ENCODE data around the gene NMRAL1.

The NMRAL1 gene

DNA sequence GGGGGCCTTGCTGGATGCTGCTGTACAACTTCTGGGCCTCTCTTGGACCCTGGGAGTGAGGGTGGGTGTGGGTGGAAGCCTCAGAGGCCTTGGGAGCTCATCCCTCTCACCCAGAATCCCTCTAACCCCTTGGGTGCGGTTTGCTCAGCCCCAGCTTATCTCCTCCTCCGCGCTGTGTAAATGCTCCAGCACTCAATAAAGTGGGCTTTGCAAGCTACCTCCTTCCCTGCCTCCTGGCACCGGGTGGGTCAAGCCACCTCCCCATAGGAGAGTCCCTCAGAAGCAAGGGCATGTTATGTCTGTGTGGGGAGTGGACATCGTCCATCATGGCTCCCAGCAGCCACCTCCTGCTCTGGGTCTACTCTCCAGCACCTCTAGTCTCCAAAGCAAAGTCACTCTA is 35.7 kb upstream of the NMRAL1 start:
- H3K36me3 Mint-ChIP-seq: peaks cover 83% of the 10 kb centered on the region
- no peak overlapping the region for H3K4me3 Mint-ChIP-seq
- no peak for DNase-seq (ENCODE audit: low spot score in 2 of 2)
- ATAC-seq: no peak
- peaks cover 65% of the 10 kb centered on the region for H3K4me1 Mint-ChIP-seq
- peak overlapping the region; percentile 96 for H3K27ac Mint-ChIP-seq
- no peaks in the 10 kb centered on the region for H3K9me3 Mint-ChIP-seq

DNA sequence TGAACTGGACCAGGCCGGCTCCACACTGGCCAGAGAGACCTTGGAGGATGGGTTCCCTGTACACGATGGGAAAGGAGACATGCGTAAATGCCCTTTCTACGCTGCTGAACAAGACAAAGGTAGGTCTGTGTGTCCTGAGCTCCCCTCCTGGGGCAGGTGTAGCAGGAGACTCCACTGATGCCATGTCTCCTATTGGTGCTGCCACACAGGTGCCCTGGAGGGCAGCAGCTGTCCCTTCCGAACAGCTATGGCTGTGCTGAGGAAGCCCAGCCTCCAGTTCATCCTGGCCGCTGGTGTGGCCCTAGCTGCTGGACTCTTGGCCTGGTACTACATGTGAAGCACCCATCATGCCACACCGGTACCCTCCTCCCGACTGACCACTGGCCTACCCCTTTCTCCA is 35.0 kb upstream of the NMRAL1 start:
- DNase-seq (ENCODE audit: low spot score in 2 of 2) (no peak), ATAC-seq (no peak)
- Mint-ChIP-seq H3K27ac (peak overlapping the region; percentile 96), H3K36me3 (peaks cover 87% of the 10 kb centered on the region), H3K9me3 (no peaks in the 10 kb centered on the region), H3K4me3 (no peak overlapping the region), H3K4me1 (peaks cover 63% of the 10 kb centered on the region)

DNA sequence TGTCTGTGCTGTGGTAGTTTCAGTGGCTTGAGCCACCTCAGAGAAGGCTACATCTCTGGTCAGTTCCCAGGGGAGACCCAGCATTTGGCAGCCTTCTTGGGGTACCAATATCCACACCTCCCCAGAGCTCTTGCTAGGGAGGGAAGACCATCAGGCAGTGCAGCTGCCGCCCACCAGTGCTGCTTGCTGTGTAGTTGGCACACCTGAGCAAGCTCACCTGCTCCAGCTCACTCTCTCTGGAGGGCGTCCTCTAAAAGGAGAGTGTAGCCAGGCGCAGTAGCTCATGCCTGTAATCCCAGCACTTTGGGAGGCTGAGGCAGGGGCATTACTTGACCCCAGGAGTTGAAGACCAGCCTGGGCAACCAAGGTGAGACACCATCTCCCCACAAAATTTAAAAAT is 34.4 kb upstream of the NMRAL1 start:
- Mint-ChIP-seq H3K9me3 (no peaks in the 10 kb centered on the region), H3K27ac (peak overlapping the region; percentile 91), H3K4me1 (peaks cover 60% of the 10 kb centered on the region), H3K36me3 (peaks cover 87% of the 10 kb centered on the region), H3K4me3 (no peak overlapping the region)
- ATAC-seq: no peak
- no peak for DNase-seq (ENCODE audit: low spot score in 2 of 2)

DNA sequence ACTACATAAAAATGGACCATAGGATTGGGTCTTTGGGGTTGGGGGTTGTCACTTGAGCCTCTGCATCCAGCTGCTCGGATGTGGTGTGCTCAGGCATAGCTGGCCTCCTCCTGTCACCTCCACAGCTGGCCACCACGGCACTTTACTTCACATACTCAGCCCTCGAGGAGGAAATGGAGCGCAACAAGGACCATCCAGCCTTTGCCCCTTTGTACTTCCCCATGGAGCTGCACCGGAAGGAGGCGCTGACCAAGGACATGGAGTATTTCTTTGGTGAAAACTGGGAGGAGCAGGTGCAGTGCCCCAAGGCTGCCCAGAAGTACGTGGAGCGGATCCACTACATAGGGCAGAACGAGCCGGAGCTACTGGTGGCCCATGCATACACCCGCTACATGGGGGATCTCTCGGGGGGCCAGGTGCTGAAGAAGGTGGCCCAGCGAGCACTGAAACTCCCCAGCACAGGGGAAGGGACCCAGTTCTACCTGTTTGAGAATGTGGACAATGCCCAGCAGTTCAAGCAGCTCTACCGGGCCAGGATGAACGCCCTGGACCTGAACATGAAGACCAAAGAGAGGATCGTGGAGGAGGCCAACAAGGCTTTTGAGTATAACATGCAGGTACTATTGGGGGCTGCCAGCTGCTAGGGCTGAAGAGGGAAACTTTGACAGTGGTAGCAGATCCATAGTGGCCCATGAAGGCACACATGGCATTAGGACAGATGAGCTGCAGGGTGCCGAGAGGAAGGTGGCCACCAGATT is 33.3 kb upstream of the NMRAL1 start:
- peaks cover 79% of the 10 kb centered on the region for H3K36me3 Mint-ChIP-seq
- no peaks in the 10 kb centered on the region for H3K9me3 Mint-ChIP-seq
- no peak overlapping the region for H3K4me3 Mint-ChIP-seq
- ATAC-seq: no peak
- peaks cover 61% of the 10 kb centered on the region for H3K4me1 Mint-ChIP-seq
- DNase-seq (ENCODE audit: low spot score in 2 of 2): no peak
- peak overlapping the region; percentile 91 for H3K27ac Mint-ChIP-seq

- peak overlapping the region; percentile 91 for H3K27ac Mint-ChIP-seq
- peaks cover 67% of the 10 kb centered on the region for H3K36me3 Mint-ChIP-seq
- ATAC-seq (peak; percentile 80), DNase-seq (ENCODE audit: low spot score in 2 of 2) (peak; percentile 25 to 68)
- peaks cover 56% of the 10 kb centered on the region for H3K4me1 Mint-ChIP-seq
- H3K4me3 Mint-ChIP-seq: peak overlapping the region; percentile 66
- H3K9me3 Mint-ChIP-seq: no peaks in the 10 kb centered on the region
These were observed 32.0 kb upstream of the NMRAL1 start for GRCh38 chr16:4506450-4506849.

DNA sequence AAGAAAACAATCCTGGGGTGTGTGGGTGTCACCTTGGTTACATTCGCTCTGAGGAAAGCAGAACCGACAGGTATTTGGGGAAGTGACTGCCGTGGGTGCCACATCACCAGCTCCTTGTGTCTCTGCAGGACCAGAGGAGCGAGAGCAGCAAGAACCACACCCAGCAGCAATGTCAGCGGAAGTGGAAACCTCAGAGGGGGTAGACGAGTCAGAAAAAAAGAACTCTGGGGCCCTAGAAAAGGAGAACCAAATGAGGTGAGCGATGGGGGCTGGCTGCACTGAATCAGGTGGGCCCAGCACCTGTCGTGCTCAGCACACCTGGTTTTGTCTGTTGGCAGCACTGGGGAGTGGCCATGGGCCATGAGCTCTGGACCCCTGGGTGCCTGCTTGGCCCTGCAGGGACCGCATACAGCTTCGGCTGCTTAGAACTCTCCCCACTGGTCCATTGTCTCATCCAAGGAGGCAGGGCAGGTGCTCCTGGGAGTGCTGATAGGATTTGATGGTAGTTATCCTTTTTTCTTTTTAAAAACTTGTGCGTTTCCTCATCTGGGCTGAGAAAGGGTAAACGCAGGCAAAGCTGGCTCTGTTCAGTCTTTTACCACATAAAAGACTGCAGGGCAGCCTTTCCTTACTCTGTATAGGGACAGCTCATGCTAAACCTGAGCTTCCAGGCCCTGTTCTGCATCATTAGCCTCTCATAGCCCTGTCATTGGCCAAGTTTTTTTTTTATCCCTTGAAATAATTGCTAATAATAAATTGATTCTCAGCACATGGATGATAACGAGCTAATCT is 31.1 kb upstream of the NMRAL1 start:
- Mint-ChIP-seq H3K4me3 (peak overlapping the region; percentile 66), H3K36me3 (peaks cover 58% of the 10 kb centered on the region), H3K27ac (peak overlapping the region; percentile 91), H3K9me3 (no peaks in the 10 kb centered on the region), H3K4me1 (peaks cover 57% of the 10 kb centered on the region)
- ATAC-seq: peak; percentile 91
- DNase-seq (ENCODE audit: low spot score in 2 of 2): peak; percentile 33 to 75

GRCh38 chr16:4501071-4501478 is 26.6 kb upstream of the NMRAL1 start:
- DNase-seq (ENCODE audit: low spot score in 2 of 2) (no peak), ATAC-seq (no peak)
- Mint-ChIP-seq H3K4me3 (no peak overlapping the region), H3K27ac (peak overlapping the region; percentile 43), H3K36me3 (peaks cover 39% of the 10 kb centered on the region), H3K4me1 (peaks cover 64% of the 10 kb centered on the region), H3K9me3 (no peaks in the 10 kb centered on the region)

DNA sequence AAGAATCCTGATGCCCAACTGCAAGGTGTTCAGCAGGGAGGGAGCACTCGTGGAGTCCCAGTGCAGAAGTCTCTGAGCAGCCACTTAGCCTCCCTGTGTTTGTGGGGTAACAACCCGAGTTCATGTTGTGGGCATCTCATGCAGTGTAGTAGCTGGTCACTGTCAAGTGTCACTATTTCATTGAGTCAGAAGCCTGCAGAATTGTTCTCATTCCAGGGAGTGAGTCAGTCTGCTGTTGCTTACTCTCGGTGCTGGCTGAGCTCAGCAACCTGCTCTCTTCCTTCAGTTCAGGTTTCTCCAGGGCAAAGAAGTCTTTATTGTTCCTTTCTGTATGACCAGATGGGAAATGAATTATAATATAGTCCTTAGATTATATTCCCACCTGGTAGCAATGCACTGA is 25.8 kb upstream of the NMRAL1 start:
- peaks cover 64% of the 10 kb centered on the region for H3K4me1 Mint-ChIP-seq
- DNase-seq (ENCODE audit: low spot score in 2 of 2) (no peak), ATAC-seq (peak; percentile 97)
- H3K36me3 Mint-ChIP-seq: peaks cover 36% of the 10 kb centered on the region
- H3K9me3 Mint-ChIP-seq: no peaks in the 10 kb centered on the region
- no peak overlapping the region for H3K4me3 Mint-ChIP-seq
- peak overlapping the region; percentile 65 for H3K27ac Mint-ChIP-seq

GRCh38 chr16:4499196-4499555 is 24.8 kb upstream of the NMRAL1 start:
- H3K27ac Mint-ChIP-seq: peak overlapping the region; percentile 65
- H3K4me1 Mint-ChIP-seq: peaks cover 63% of the 10 kb centered on the region
- no peak for ATAC-seq
- H3K9me3 Mint-ChIP-seq: no peaks in the 10 kb centered on the region
- DNase-seq (ENCODE audit: low spot score in 2 of 2): no peak
- peaks cover 31% of the 10 kb centered on the region for H3K36me3 Mint-ChIP-seq
- no peak overlapping the region for H3K4me3 Mint-ChIP-seq

DNA sequence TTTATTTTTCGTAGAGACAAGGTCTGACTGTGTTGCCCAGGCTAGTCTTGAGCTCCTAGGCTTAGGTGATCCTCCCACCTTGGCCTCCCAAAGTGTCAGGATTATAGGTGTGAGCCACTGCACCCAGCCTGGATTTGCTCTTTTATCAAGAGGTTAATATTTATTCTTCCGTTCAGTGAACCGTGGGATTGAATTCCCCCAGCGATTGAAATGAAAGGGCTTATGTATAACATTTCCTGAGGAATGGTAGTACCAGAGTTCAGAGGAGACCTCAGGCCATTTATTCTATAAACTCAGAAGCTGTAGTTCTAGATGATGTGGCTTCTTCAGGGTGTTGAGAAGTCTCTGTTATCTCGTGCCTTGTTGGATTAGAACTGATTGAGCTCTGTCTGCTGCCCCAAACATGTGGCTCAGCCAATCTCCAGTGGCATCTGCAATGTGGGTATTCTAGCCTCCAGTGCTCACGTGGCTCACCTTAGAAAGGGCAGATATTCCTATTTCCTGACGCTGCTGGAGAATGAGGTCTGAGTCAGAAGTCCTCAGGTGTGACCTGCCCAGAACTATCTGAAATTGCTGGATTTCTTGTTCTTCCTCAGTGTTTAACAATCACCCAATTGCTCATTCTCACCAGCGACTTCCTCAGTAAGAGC is 24.2 kb upstream of the NMRAL1 start:
- no peak for DNase-seq (ENCODE audit: low spot score in 2 of 2)
- peaks cover 31% of the 10 kb centered on the region for H3K36me3 Mint-ChIP-seq

GRCh38 chr16:4496305-4496704 is 21.9 kb upstream of the NMRAL1 start:
- DNase-seq (ENCODE audit: low spot score in 2 of 2) (no peak), ATAC-seq (peak; percentile 78)
- peaks cover 60% of the 10 kb centered on the region for H3K4me1 Mint-ChIP-seq
- peaks cover 52% of the 10 kb centered on the region for H3K36me3 Mint-ChIP-seq
- H3K9me3 Mint-ChIP-seq: no peaks in the 10 kb centered on the region
- no peak overlapping the region for H3K4me3 Mint-ChIP-seq
- peak overlapping the region; percentile 88 for H3K27ac Mint-ChIP-seq

More for the DNA sequence above, 24.2 kb upstream of the NMRAL1 start:
- Mint-ChIP-seq H3K4me3 (no peak overlapping the region), H3K27ac (no peak overlapping the region), H3K4me1 (peaks cover 64% of the 10 kb centered on the region), H3K9me3 (no peaks in the 10 kb centered on the region)
- no peak for ATAC-seq

GRCh38 chr16:4495766-4496165 is 21.3 kb upstream of the NMRAL1 start:
- Mint-ChIP-seq H3K4me1 (peaks cover 60% of the 10 kb centered on the region), H3K36me3 (peaks cover 58% of the 10 kb centered on the region), H3K4me3 (no peak overlapping the region)

DNA sequence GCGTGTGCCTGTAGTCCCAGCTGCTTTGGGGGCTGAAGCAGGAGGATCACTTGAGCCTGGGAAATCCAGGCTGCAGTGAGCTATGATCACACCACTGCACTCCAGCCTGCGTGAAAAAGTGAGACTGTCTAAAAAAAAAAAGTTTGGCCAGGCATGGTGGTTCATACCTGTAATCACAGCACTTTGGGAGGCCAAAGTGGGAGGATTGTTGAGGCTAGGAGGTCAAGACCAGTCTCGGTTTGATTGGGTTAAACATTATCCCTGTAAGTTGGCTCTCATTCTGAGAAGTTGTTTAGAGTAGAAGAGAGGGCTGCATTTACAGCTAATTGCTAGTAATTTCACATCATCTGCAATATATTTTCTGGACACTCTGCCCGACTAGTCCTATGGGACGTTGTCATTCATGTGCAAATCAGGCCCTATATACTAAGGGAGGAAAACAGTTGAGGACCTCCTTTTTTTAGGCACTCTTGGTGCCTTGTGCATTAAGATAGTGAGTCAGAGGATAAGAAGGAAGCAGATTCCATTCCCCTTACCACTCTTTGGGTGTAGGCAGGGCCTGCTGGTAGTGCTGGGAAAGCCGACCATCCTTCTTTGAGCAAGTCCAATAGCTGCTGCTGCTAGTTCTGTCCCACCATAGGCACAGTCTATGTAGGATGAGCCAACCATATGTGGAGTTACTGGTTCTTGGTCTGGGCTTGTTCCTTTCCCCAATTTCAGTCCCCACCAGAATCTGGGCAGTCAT is 20.5 kb upstream of the NMRAL1 start:
- H3K36me3 Mint-ChIP-seq: peaks cover 66% of the 10 kb centered on the region
- peak overlapping the region; percentile 88 for H3K27ac Mint-ChIP-seq
- DNase-seq (ENCODE audit: low spot score in 2 of 2) (no peak), ATAC-seq (no peak)
- H3K4me3 Mint-ChIP-seq: no peak overlapping the region
- H3K4me1 Mint-ChIP-seq: peaks cover 56% of the 10 kb centered on the region
- no peaks in the 10 kb centered on the region for H3K9me3 Mint-ChIP-seq

More at GRCh38 chr16:4495766-4496165, 21.3 kb upstream of the NMRAL1 start:
- Mint-ChIP-seq H3K9me3 (no peaks in the 10 kb centered on the region), H3K27ac (peak overlapping the region; percentile 88)
- ATAC-seq (no peak), DNase-seq (ENCODE audit: low spot score in 2 of 2) (no peak)

DNA sequence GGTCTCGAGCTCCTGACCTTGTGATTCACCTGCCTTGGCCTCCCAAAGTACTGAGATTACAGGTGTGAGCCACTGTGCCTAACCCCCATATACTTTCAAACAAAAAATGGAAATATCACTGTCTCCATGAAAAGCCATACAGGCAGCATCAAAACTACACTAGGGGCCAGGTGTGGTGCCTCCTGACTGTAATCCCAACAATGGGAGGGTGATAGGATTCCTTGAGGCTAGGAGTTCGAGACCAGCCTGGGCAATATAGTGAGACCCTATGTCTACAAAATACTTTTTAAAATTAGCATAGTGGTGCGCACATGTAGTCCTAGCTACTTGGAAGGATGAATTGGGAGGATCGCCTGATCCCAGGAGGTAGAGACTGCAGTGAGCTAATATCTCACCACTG is 17.5 kb upstream of the NMRAL1 start:
- no peak for ATAC-seq
- no peaks in the 10 kb centered on the region for H3K9me3 Mint-ChIP-seq
- DNase-seq (ENCODE audit: low spot score in 2 of 2): no peak
- no peak overlapping the region for H3K4me3 Mint-ChIP-seq
- peaks cover 78% of the 10 kb centered on the region for H3K36me3 Mint-ChIP-seq
- H3K27ac Mint-ChIP-seq: peak overlapping the region; percentile 92
- peaks cover 65% of the 10 kb centered on the region for H3K4me1 Mint-ChIP-seq

DNA sequence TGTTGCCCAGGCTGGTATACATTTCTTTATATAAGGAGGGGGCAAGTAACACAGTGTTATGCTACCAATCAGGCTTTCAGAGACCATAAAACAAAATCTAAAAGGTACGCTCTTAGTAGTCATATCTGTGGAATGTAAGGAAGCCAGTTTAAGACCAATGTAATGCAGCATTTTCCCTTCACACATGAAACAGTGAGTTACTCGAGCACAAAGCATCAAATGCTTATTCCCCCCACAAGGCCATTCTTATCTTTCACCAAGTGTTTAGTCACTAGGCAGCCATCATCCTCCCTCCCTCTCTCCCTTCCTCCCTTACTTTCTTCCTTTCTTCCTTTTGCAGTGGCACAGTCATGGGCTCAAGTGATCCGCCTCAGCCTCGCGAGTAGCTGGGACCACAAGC is 14.6 kb upstream of the NMRAL1 start:
- Mint-ChIP-seq H3K36me3 (peaks cover 93% of the 10 kb centered on the region), H3K4me1 (peaks cover 65% of the 10 kb centered on the region)

More for the DNA sequence above, 14.6 kb upstream of the NMRAL1 start:
- DNase-seq (ENCODE audit: low spot score in 2 of 2): no peak
- no peak for ATAC-seq
- no peaks in the 10 kb centered on the region for H3K9me3 Mint-ChIP-seq
- peak overlapping the region; percentile 92 for H3K27ac Mint-ChIP-seq
- no peak overlapping the region for H3K4me3 Mint-ChIP-seq

Measured in stimulated activated effector memory CD8-positive, alpha-beta T cell treated with anti-CD3 and anti-CD28 coated beads, Interleukin-12 subunit alpha, Interleukin-12 subunit beta, amount 100 ng/mL, for 72 hours (primary cell).